HFF-Myc (cell line): ENCODE data around the gene HOXB9.

Experiments
- DNase-seq: peaks from one replicate; pipeline ENCODE4 v3.0.0-alpha.2; 2011; ENCODE audit warnings: low read depth; ENCODE audit errors: extremely low read depth
- H3K4me3 ChIP-seq: replicated peaks from 2 replicates; pipeline ENCODE4 v1.5.1; 2011; ENCODE audit warnings: low read depth, mild to moderate bottlenecking, control low read depth, low read length
- TF ChIP-seq, protein P1 (sequence below): IDR thresholded peaks from 2 replicates; pipeline ENCODE4 v1.5.1; 2012; ENCODE audit warnings: mild to moderate bottlenecking, low read depth, low read length, control low read depth; ENCODE audit errors: missing control alignments

HOXB9 gene

DNA sequence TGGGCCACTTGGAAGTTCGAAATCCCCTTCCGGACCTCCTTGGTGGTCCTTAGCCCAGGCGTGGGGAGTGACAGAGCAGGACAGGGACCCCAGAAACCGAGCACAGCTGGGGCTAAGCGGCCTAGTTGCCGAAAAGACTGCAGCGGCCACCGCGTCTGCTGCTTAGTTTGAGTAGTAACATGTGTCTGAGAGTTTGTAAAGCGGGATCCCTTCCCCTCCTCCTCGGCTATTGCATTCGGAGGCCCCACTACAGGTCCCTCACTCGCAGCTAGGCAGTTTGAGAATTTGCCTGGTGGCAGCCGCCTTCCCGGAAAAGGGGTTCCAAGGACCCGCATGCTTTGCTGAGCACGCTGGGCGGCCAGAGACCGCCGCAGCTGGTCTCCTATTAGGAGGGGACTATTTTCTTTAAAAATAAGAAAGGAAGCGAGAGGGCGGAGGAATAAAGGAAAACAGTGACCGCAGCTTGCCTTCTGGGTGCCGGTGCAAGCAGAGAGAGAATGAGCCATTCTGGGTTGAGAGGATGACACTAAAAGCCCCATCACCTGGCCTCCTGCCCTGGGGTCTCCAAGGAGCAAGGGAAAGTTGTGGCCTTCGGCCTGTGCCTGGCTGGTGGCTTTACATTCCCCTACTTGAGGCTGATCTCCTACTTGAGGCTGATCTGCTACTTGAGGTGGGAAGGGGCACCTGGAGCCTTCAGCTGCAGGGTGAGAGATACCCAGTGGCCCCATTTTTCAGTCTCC, 31.4 kb downstream of the HOXB9 start:
- TF ChIP-seq, protein P1, sequence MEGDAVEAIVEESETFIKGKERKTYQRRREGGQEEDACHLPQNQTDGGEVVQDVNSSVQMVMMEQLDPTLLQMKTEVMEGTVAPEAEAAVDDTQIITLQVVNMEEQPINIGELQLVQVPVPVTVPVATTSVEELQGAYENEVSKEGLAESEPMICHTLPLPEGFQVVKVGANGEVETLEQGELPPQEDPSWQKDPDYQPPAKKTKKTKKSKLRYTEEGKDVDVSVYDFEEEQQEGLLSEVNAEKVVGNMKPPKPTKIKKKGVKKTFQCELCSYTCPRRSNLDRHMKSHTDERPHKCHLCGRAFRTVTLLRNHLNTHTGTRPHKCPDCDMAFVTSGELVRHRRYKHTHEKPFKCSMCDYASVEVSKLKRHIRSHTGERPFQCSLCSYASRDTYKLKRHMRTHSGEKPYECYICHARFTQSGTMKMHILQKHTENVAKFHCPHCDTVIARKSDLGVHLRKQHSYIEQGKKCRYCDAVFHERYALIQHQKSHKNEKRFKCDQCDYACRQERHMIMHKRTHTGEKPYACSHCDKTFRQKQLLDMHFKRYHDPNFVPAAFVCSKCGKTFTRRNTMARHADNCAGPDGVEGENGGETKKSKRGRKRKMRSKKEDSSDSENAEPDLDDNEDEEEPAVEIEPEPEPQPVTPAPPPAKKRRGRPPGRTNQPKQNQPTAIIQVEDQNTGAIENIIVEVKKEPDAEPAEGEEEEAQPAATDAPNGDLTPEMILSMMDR: no peak
- no peak for DNase-seq
- H3K4me3 ChIP-seq: no peak overlapping the region

DNA sequence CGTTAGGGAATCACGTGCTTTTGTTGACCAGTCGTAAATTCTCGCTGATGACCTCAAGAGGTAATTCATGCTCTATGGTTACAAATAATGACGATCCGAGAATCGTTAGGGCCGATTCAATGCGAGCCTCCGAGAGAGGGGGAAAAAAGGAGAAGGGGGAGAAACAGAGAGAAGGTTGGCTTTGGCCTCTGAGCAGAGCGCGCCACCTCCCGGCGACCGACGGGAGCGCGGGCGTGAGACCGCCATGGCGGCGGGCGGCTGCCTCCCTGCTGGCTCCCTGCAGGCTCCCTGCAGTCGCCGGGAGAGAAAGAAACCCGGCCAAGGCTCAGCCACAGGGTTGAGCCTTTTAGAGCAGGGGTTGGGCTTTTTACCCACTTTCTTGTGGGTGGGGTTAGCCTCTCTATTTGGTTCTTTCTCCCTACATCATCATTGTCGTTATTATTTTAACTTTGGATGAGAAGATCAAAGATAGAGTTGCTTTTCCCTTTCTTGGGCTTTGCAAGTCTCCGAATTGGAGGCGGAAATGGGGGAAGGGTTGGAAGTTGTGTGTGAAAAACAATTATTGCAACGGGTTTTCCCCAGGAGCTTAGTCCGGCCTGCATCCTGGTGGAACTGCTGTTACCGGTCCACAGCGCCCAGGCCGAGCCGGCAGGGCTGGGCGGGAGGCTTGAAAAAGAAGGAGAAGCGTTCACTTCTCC, 32.2 kb downstream of the HOXB9 start:
- H3K4me3 ChIP-seq: no peak overlapping the region
- TF ChIP-seq, protein P1: peak; percentile 92
- peak; percentile 38 for DNase-seq

DNA sequence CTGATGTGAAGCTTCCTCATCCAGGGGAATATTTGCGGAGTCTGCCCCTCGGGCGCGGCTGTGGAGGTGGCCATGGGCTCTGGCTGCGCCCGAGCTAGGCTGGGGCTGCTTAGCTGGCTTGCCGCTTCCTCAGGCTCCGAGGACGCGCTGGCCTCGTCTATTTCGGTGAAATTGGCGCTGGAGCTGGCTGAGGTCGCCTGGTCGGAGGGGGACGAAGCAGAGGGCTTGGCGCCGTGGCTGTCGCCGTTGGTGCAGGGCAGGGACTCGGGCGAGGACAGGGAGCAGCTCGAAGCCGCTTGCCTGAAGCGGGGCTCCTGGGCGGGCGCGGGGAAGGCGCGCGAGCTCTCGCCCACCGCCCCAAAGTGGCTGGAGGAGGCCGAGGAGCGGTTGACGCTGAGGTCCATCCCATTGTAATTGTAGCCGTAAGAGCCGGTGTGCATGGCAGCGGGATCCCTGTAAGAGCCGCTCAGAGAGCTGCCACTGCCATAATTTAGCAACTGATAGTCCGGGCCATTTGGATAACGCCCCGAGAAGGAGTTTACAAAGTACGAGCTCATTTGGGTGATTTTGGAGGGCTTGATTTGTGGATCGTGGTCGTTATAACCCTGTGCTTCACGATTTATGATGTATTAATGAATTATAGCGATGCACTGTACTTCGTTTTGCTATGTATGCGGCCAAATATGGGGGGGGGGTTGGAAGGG, 32.9 kb downstream of the HOXB9 start, which contains the start of gene HOXB5:
Gene HOXB5 (minus strand): TSS at position 654 of the 704 bp plus-strand sequence. CDS start 97 bp downstream, at position 557.
- TF ChIP-seq, protein P1: no peak
- DNase-seq: no peak

DNA sequence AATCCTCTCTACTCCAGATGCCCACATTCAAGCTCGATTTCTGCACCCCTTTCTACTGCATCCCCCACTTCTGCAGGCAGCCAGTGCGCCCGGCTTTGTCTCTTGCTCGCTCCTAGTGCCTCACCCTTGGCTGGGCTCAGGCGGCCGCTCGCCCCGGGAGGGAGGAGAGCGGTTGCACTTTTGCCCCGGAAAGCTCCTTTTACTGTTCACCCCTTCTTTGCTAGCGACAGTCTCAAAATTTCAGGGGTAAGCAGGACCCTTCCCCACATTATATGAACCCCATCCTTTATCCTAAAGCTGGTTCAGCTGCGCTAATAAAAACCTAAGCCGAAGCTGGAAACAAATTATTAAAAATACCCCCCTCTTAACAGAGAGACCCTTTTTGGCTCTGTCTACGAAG, 33.6 kb downstream of the HOXB9 start:
- TF ChIP-seq, protein P1: no peak
- no peak for DNase-seq
- H3K4me3 ChIP-seq: no peak overlapping the region

More for the DNA sequence above, 32.9 kb downstream of the HOXB9 start, which contains the start of gene HOXB5:
- H3K4me3 ChIP-seq: peak within 1 kb of the TSS; percentile 3

DNA sequence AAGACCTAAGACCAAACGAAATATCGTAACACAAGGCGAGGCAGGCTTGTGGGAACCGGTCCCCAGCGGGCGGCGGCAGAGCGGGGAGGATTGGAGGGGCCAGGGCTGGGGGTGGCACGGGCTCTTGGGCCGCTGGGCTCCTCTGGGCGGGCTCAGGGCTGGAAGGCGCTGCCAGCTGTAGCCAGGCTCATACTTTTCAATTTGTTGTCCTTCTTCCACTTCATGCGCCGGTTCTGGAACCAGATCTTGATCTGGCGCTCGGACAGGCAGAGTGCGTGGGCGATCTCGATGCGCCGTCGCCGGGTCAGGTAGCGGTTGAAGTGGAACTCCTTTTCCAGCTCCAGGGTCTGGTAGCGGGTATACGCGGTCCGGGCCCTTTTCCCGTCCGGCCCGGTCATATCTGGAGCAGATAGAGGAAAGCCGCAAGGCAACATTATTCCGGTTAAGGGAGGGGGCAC, 34.1 kb downstream of the HOXB9 start:
- no peak for DNase-seq
- H3K4me3 ChIP-seq: no peak overlapping the region
- TF ChIP-seq, protein P1: no peak

DNA sequence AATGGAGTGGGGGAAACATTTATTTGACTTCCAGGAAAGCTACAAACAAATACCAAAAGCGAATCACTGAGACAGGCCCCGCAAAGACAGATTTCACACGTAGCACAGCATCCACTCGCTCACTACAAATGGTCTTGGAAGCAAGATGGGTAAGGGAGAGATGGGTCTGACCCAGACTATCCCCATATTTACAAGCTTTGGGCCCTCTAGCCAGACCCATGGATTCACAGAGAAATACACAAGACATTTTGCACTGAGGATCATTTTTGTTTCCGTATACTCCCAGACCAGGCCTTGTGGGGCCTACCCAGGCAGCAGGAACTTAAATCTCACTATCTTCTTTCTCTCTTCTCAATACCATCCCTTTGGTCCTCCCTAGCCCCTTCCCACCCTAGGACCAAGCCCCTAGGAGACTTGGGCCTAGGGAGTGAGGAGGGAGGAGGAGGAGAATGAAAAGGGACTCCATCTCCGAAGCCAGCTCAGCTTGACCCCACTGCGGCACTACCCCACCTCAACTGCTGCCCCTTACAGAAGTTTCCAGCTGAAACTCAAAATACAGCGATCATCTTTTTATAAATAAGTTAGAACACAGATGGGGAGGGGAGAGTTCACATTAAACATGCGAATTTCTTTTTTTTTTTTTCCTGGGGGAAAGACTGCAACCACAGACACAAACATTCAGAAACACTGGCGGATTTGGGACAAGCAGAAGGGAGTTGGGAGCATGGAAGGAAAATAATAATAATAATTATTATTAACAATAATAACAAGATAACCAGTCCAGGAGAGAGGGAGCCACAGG, 34.7 kb downstream of the HOXB9 start:
- TF ChIP-seq, protein P1: no peak
- H3K4me3 ChIP-seq: no peak overlapping the region
- DNase-seq: no peak
